H1 (cell line): Measurements from ENCODE around the gene ANKRD13B. TPM values are rescaled to one million over a fixed set of nuclear protein-coding genes. Genes with fewer than 3 reads are reported as not detected.

ENCODE experiments used
- BRCA1 ChIP-seq: IDR thresholded peaks from 2 replicates; pipeline ENCODE4 v1.6.1; 2012; ENCODE audit warnings: low read depth, low read length, improper control_type of control experiment
- JUN ChIP-seq: IDR thresholded peaks from 2 replicates; pipeline ENCODE4 v1.6.1; 2011; ENCODE audit warnings: low read depth, mild to moderate bottlenecking, improper control_type of control experiment, low read length
- SAP30 ChIP-seq: fragments of 300-600 bp; sonication (generic); IDR thresholded peaks from 2 replicates; pipeline ENCODE4 v1.7.1; 2012; ENCODE audit warnings: low read length, moderate library complexity, mild to moderate bottlenecking, inconsistent platforms; ENCODE audit not compliant: insufficient read depth, insufficient replicate concordance
- polyA plus RNA-seq, 7 experiments: library from polyadenylated mRNA; depleted of rRNA in 3 of 7; stranded (reverse) in 5 of 7; unstranded in 2 of 7; fragments of >200 nt in 5 of 7; fragments of 200-250 nt in 2 of 7; gene quantifications; 1 replicate in 5 of 7; 2 replicates in 1 of 7; 4 replicates in 1 of 7; pipeline versions ENCODE4 v1.2.1 to v1.2.3, GENCODE V29; 2011 to 2013; ENCODE audit warnings: missing spikeins in 2 of 7, mixed read lengths in 2 of 7
- total RNA-seq: library from RNA; stranded (reverse); fragmentation: NEBNext Ultra II Directional; extraction: Animal tissue kit (Norgen Biotek cat#: 25700); gene quantifications from 2 replicates; pipeline ENCODE4 v1.2.1, GENCODE V29; 2021

The ANKRD13B gene
- total and polyA plus RNA-seq, 2 of the 8 experiments (the other 6 are each of a cell fraction or from before 2014, with no cell fraction given) = 16.4 to 48.5 TPM

- no peak for TF ChIP-seq SAP30
- no peak for TF ChIP-seq BRCA1
- no peak for TF ChIP-seq JUN
These were observed 18.8 kb upstream of the ANKRD13B start (continued) for GRCh38 chr17:29573871-29574731.
